GM12864 (cell line): ENCODE data around the gene EHBP1.

Source experiments
- DNase-seq: peaks from one replicate; pipeline ENCODE4 v3.0.0-alpha.2; 2011; ENCODE audit warnings: low read depth
- H3K4me3 ChIP-seq: 2 replicates; pipeline ENCODE4 v1.5.1; 2011; ENCODE audit warnings: mild to moderate bottlenecking, low read depth, low read length, control low read depth
- CTCF ChIP-seq: IDR thresholded peaks from 2 replicates; pipeline ENCODE4 v1.5.1; 2011; ENCODE audit warnings: low read depth, mild to moderate bottlenecking, moderate library complexity, low read length, control low read depth, inconsistent platforms; ENCODE audit errors: missing control alignments

Gene EHBP1

GRCh38 chr2:62884086-62884485 is 178.6 kb downstream of the EHBP1 start:
- TF ChIP-seq CTCF: no peak
- no peak for DNase-seq
- no peak overlapping the region for H3K4me3 ChIP-seq

GRCh38 chr2:62884514-62884913 is 179.0 kb downstream of the EHBP1 start:
- H3K4me3 ChIP-seq: no peak overlapping the region
- no peak for DNase-seq
- TF ChIP-seq CTCF: no peak

GRCh38 chr2:62894966-62895631 is 189.6 kb downstream of the EHBP1 start:
- no peak for DNase-seq
- no peak for TF ChIP-seq CTCF
- no peak overlapping the region for H3K4me3 ChIP-seq

- H3K4me3 ChIP-seq: no peak overlapping the region
- TF ChIP-seq CTCF: no peak
- no peak for DNase-seq
Observed at GRCh38 chr2:62895632-62896009, 190.1 kb downstream of the EHBP1 start.

GRCh38 chr2:62897187-62897827 is 191.8 kb downstream of the EHBP1 start:
- no peak for TF ChIP-seq CTCF
- H3K4me3 ChIP-seq: no peak overlapping the region
- DNase-seq: no peak

GRCh38 chr2:62904344-62904743 is 198.8 kb downstream of the EHBP1 start:
- TF ChIP-seq CTCF: no peak

GRCh38 chr2:62908145-62908544 is 202.6 kb downstream of the EHBP1 start:
- H3K4me3 ChIP-seq: no peak overlapping the region
- DNase-seq: no peak
- no peak for TF ChIP-seq CTCF

More at GRCh38 chr2:62904344-62904743, 198.8 kb downstream of the EHBP1 start:
- no peak for DNase-seq
- H3K4me3 ChIP-seq: no peak overlapping the region
